K562 (cell line): ENCODE data around the gene FCGR3B. TPM values are rescaled to one million over a fixed set of nuclear protein-coding genes. Genes with fewer than 3 reads are reported as not detected.
"Not testable (repeated sequence)": the region's sequence is repeated elsewhere in the genome, so short reads cannot be mapped to it uniquely, and the experiment has no call there.

ENCODE experiments used
- BRD9 ChIP-seq: fragments of 450-650 bp; IDR thresholded peaks from 2 replicates; pipeline ENCODE4 v1.6.1; 2018; ENCODE audit warnings: low read depth; ENCODE audit not compliant: partially characterized antibody
- CBX5 ChIP-seq: IDR thresholded peaks from 2 replicates; pipeline ENCODE4 v1.6.1; 2014; ENCODE audit warnings: low read depth, borderline replicate concordance
- HNRNPLL ChIP-seq: fragments of 200-400 bp; formaldehyde crosslinking; IDR thresholded peaks from 2 replicates; pipeline ENCODE4 v1.6.1; 2017; ENCODE audit warnings: low read length, low read depth, mild to moderate bottlenecking; ENCODE audit not compliant: poor library complexity, severe bottlenecking
- KDM2B ChIP-seq: fragments of 250-450 bp; sonication (Bioruptor Pico); IDR thresholded peaks from 2 replicates; pipeline ENCODE4 v1.8.0; 2021; ENCODE audit warnings: mild to moderate bottlenecking, moderate library complexity
- L3MBTL2 ChIP-seq: fragments of 450-650 bp; IDR thresholded peaks from 2 replicates; pipeline ENCODE4 v1.6.1; 2016; ENCODE audit warnings: mild to moderate bottlenecking, moderate library complexity
- MEF2A ChIP-seq: IDR thresholded peaks from 2 replicates; pipeline ENCODE4 v1.6.1; 2011; ENCODE audit warnings: low read depth, mild to moderate bottlenecking, low read length, moderate library complexity; ENCODE audit not compliant: control insufficient read depth
- MTA3 ChIP-seq: fragments of 450-650 bp; formaldehyde crosslinking; IDR thresholded peaks from 2 replicates; pipeline ENCODE4 v1.6.1; 2017; ENCODE audit warnings: mild to moderate bottlenecking, borderline replicate concordance
- NR2C1 ChIP-seq, 2 experiments: fragments of 450-650 bp; IDR thresholded peaks; 2 replicates each; pipeline ENCODE4 v1.6.1; 2017; ENCODE audit warnings: mild to moderate bottlenecking in 2 of 2, antibody characterized with exemption in 1 of 2, inconsistent platforms in 1 of 2, missing compliant biosample characterization in 1 of 2, missing genetic modification characterization in 1 of 2
- NR2C2 ChIP-seq, 2 experiments: fragments of 200-800 bp in 1 of 2; sonication (Bioruptor generic) in 1 of 2; sonication (generic) in 1 of 2; formaldehyde crosslinking in 1 of 2; IDR thresholded peaks; 2 replicates each; pipeline versions ENCODE4 v1.6.1 to v1.8.0; 2016 to 2022; ENCODE audit warnings: mild to moderate bottlenecking in 1 of 2, missing compliant biosample characterization in 1 of 2, missing genetic modification characterization in 1 of 2, missing genetic modification reagents in 1 of 2
- SMARCC2 ChIP-seq: fragments of 450-650 bp; IDR thresholded peaks from 2 replicates; pipeline ENCODE4 v1.6.1; 2017; ENCODE audit warnings: antibody characterized with exemption, moderate library complexity, mild to moderate bottlenecking, low read depth
- TEAD4 ChIP-seq, 2 experiments: sonication (generic) in 1 of 2; formaldehyde crosslinking in 1 of 2; IDR thresholded peaks; 2 replicates each; pipeline versions ENCODE4 v1.6.1 to v1.8.0; 2012 to 2022; ENCODE audit warnings: borderline replicate concordance in 1 of 2, inconsistent platforms in 1 of 2, low read length in 1 of 2, mild to moderate bottlenecking in 1 of 2, missing genetic modification reagents in 1 of 2
- TRIM24 ChIP-seq, 2 experiments: fragments of 450-650 bp; IDR thresholded peaks; 2 replicates each; pipeline ENCODE4 v1.6.1; 2016
- ZBTB7A ChIP-seq: IDR thresholded peaks from 2 replicates; pipeline ENCODE4 v1.6.1; 2011; ENCODE audit warnings: low read depth, mild to moderate bottlenecking, low read length, moderate library complexity, borderline replicate concordance; ENCODE audit not compliant: control insufficient read depth
- ZEB2 ChIP-seq: fragments of 450-650 bp; IDR thresholded peaks from 2 replicates; pipeline ENCODE4 v1.6.1; 2016
- polyA plus RNA-seq, 8 experiments: library from polyadenylated mRNA; depleted of rRNA in 4 of 8; stranded (reverse) in 5 of 8; unstranded in 3 of 8; fragments of >200 nt; fragmentation: Nextera tagmentation in 2 of 8; fragmentation: Illumina TruSeq in 1 of 8; extraction: Ambion mirVana in 2 of 8; extraction: Trizol in 1 of 8; gene quantifications; 2 replicates each; pipeline versions ENCODE4 v1.2.1 to v1.2.3, GENCODE V29; 2011 to 2014; ENCODE audit warnings: inconsistent platforms in 1 of 8, missing spikeins in 1 of 8
- total RNA-seq, 7 experiments: library from RNA; depleted of rRNA in 6 of 7; stranded (reverse); fragments of >200 nt in 6 of 7; fragmentation: Illumina TruSeq in 2 of 7; extraction: Trizol in 2 of 7; gene quantifications; 2 replicates each; pipeline versions ENCODE4 v1.2.1 to v1.2.3, GENCODE V29; 2011 to 2021; ENCODE audit warnings: low replicate concordance in 1 of 7
- TF ChIP-seq, protein P1 (sequence below): IDR thresholded peaks from 2 replicates; pipeline ENCODE4 v1.6.1; 2012; ENCODE audit warnings: low read depth, low read length, improper control_type of control experiment, borderline replicate concordance
- TF ChIP-seq, protein P2 (sequence below), 2 experiments: IDR thresholded peaks; 2 replicates each; pipeline ENCODE4 v1.6.1; 2012; ENCODE audit warnings: improper control_type of control experiment in 2 of 2, low read depth in 2 of 2, low read length in 2 of 2, borderline replicate concordance in 1 of 2
- TF ChIP-seq, protein P3 (sequence below): fragments of 450-650 bp; formaldehyde crosslinking; IDR thresholded peaks from 2 replicates; pipeline ENCODE4 v1.4.0; 2022; ENCODE audit warnings: missing genetic modification characterization

The FCGR3B gene
- total and polyA plus RNA-seq, 9 of the 15 experiments (the other 6 are each of a cell fraction or from before 2014, with no cell fraction given), result 0.18 to 1.1 (median 0.40) TPM

DNA sequence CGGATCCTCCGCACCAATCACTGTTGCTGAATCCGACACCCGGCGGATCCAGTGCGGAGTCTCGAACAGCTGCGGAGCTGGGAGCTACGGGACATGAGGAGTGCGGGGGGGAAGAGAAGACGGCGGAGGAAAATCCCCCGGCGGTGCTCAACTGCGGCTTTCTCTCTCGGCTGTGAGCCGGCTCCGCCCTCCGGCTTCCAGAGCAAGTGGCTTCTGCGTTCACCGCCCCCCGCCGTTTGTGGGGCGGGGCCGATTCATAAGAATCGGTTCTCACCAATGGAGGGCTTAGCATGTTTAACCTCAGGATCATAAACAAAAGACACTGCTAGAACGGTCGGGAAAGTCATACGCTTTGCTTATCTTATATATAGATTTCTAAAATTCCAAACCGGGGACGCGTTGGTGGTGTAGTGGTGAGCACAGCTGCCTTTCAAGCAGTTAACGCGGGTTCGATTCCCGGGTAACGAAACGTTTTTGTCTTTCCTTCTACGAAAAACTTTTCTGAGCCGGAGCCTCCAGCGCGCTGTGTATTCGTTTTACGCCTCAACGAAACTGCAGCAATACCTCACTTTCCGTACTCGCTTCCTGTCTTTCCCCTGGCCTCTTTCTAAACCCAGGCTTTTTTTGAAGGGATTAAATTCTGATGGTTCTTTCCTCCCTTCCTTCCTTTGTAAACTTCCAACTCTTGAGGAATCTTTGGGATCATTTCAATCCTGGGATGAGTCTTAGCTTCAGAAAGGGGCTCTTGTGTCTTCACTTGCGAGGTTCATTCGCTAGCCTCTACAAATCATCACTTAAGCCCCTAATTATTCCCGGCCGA lies 18.4 kb downstream of the FCGR3B start (continued):
- TF ChIP-seq KDM2B (0 out of 2 replicates have a peak, but pooled peaks have one; percentile 36), SMARCC2 (0 out of 2 replicates have a peak, but pooled peaks have one; percentile 34), TRIM24 (IDR thresholded peaks at IDR 0.05) (peak in 1 of 2 experiments; percentile 63; a peak in 2 of 4 replicates), NR2C2 (tag; IDR thresholded peaks at IDR 0.05) (0 out of 2 replicates have a peak, but pooled peaks have one; percentile 32), MEF2A (peak; percentile 88), NR2C1 (tag; IDR thresholded peaks at IDR 0.05) (peak; percentile 54; the same call in 1 of the 2 replicates), TEAD4 (IDR thresholded peaks at IDR 0.05; ENCODE audit: low read length) (peak; percentile 85), L3MBTL2 (peak; percentile 69), BRD9 (peak; percentile 98), ZBTB7A (peak; percentile 56; the same call in 1 of the 2 replicates), MTA3 (peak; percentile 80), ZEB2 (peak; percentile 41; the same call in 1 of the 2 replicates), HNRNPLL (peak; percentile 85), CBX5 (peak; percentile 38; the same call in 1 of the 2 replicates)
- TF ChIP-seq, protein P1, sequence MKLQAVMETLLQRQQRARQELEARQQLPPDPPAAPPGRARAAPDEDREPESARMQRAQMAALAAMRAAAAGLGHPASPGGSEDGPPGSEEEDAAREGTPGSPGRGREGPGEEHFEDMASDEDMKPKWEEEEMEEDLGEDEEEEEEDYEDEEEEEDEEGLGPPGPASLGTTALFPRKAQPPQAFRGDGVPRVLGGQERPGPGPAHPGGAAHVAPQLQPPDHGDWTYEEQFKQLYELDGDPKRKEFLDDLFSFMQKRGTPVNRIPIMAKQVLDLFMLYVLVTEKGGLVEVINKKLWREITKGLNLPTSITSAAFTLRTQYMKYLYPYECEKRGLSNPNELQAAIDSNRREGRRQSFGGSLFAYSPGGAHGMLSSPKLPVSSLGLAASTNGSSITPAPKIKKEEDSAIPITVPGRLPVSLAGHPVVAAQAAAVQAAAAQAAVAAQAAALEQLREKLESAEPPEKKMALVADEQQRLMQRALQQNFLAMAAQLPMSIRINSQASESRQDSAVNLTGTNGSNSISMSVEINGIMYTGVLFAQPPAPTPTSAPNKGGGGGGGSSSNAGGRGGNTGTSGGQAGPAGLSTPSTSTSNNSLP, result peak; percentile 47; the same call in 1 of the 2 replicates
- not testable (repeated sequence) for TF ChIP-seq NR2C2 (CRISPR knock-in tag; IDR thresholded peaks at IDR 0.05); NR2C1 (IDR thresholded peaks at IDR 0.05); TEAD4 (CRISPR knock-in tag; IDR thresholded peaks at IDR 0.05; ENCODE audit: borderline replicate concordance)
- TF ChIP-seq, protein P2, sequence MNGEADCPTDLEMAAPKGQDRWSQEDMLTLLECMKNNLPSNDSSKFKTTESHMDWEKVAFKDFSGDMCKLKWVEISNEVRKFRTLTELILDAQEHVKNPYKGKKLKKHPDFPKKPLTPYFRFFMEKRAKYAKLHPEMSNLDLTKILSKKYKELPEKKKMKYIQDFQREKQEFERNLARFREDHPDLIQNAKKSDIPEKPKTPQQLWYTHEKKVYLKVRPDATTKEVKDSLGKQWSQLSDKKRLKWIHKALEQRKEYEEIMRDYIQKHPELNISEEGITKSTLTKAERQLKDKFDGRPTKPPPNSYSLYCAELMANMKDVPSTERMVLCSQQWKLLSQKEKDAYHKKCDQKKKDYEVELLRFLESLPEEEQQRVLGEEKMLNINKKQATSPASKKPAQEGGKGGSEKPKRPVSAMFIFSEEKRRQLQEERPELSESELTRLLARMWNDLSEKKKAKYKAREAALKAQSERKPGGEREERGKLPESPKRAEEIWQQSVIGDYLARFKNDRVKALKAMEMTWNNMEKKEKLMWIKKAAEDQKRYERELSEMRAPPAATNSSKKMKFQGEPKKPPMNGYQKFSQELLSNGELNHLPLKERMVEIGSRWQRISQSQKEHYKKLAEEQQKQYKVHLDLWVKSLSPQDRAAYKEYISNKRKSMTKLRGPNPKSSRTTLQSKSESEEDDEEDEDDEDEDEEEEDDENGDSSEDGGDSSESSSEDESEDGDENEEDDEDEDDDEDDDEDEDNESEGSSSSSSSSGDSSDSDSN (IDR thresholded peaks at IDR 0.05; ENCODE audit: borderline replicate concordance in 1 of 2, low read depth in 2 of 2, low read length in 2 of 2), result peak; percentile 70 to 86; a peak in 1 of 4 replicates
- TF ChIP-seq, protein P3, sequence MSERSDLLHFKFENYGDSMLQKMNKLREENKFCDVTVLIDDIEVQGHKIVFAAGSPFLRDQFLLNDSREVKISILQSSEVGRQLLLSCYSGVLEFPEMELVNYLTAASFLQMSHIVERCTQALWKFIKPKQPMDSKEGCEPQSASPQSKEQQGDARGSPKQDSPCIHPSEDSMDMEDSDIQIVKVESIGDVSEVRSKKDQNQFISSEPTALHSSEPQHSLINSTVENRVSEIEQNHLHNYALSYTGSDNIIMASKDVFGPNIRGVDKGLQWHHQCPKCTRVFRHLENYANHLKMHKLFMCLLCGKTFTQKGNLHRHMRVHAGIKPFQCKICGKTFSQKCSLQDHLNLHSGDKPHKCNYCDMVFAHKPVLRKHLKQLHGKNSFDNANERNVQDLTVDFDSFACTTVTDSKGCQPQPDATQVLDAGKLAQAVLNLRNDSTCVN (CRISPR knock-in tag), result 0 out of 2 replicates have a peak, but pooled peaks have one; percentile 16
